Measurements from ENCODE around the gene LCN10. TPM values are rescaled to one million over a fixed set of nuclear protein-coding genes. Genes with fewer than 3 reads are reported as not detected.

LCN10 gene
- total and polyA plus RNA-seq, 9 donors: 2.5 to 15.5 (median 10.5) TPM

DNA sequence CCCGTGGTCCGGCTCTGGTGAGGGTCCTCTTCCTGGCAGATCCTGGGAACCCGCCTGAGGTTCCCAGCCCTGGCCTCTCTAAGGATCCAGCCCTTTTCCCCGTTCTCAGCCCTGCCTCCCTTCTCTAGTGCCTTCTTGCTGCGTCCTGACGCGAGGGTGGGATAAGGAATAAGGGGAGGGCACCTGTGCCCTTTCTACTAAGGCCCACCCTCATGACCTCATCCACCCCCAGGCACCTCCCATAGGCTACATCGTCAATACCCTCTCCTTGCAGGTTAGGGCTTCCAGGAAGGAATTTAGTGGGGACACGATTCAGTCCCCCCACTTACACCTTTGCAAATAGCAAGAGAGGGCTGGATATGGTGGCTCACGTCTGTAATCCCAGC, 41.1 kb downstream of the LCN10 start:
- Histone ChIP-seq H3K27me3 (ENCODE audit: control insufficient read depth, insufficient read depth, low read length) (peaks cover 27% of the 10 kb centered on the region), H3K4me3 (ENCODE audit: low read length) (no peak overlapping the region), H3K27ac (ENCODE audit: low read length) (no peak overlapping the region), H3K36me3 (ENCODE audit: control insufficient read depth, insufficient read depth, low read length) (no peaks in the 10 kb centered on the region), H3K4me1 (ENCODE audit: control insufficient read depth, insufficient read depth, low read length) (peaks cover 22% of the 10 kb centered on the region), H3K9me3 (replicated peaks; ENCODE audit: control insufficient read depth, low read depth, low read length) (no peaks in the 10 kb centered on the region)
- DNase-seq: no peak
- 52% methylated on average over 3 of the region's 10 CpGs for WGBS (ENCODE audit: insufficient coverage)

GRCh38 chr9:136700959-136701667, 41.6 kb downstream of the LCN10 start:
- no peak for DNase-seq
- no peaks in the 10 kb centered on the region for H3K9me3 ChIP-seq (replicated peaks; ENCODE audit: control insufficient read depth, low read depth, low read length)
- WGBS (ENCODE audit: insufficient coverage): 29% methylated on average over 38 of the region's 38 CpGs
- no peak overlapping the region for H3K27ac ChIP-seq (ENCODE audit: low read length)
- H3K36me3 ChIP-seq (ENCODE audit: control insufficient read depth, insufficient read depth, low read length): no peaks in the 10 kb centered on the region
- peaks cover 27% of the 10 kb centered on the region for H3K4me1 ChIP-seq (ENCODE audit: control insufficient read depth, insufficient read depth, low read length)
- no peak overlapping the region for H3K4me3 ChIP-seq (ENCODE audit: low read length)
- H3K27me3 ChIP-seq (ENCODE audit: control insufficient read depth, insufficient read depth, low read length): peaks cover 27% of the 10 kb centered on the region

DNA sequence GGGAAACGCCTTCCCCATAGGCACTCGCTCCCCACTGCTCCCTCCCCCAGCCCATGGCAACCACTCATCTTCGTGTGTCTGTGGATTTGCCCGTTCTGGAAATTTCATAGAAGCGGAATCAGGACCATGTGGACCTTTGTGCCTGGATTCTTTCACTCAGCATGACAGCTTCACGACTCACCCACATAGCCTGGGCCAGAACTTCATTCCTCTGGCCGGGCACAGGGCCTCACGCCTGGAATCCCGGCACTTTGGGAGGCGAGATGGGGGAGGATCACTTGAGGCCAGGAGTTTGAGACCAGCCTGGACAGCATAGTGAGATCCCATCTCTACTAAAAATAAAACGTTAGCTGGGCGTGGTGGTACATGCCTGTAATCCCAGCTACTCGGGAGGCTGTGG, 42.4 kb downstream of the LCN10 start:
- Histone ChIP-seq H3K4me3 (ENCODE audit: low read length) (no peak overlapping the region), H3K9me3 (replicated peaks; ENCODE audit: control insufficient read depth, low read depth, low read length) (no peaks in the 10 kb centered on the region), H3K27me3 (ENCODE audit: control insufficient read depth, insufficient read depth, low read length) (peaks cover 27% of the 10 kb centered on the region), H3K36me3 (ENCODE audit: control insufficient read depth, insufficient read depth, low read length) (no peaks in the 10 kb centered on the region), H3K4me1 (ENCODE audit: control insufficient read depth, insufficient read depth, low read length) (peaks cover 35% of the 10 kb centered on the region), H3K27ac (ENCODE audit: low read length) (no peak overlapping the region)
- no peak for DNase-seq
- 74% methylated on average over 9 of the region's 13 CpGs for WGBS (ENCODE audit: insufficient coverage)

GRCh38 chr9:136698635-136699246, 44.0 kb downstream of the LCN10 start:
- Histone ChIP-seq H3K36me3 (ENCODE audit: control insufficient read depth, insufficient read depth, low read length) (no peaks in the 10 kb centered on the region), H3K4me3 (ENCODE audit: low read length) (no peak overlapping the region), H3K4me1 (ENCODE audit: control insufficient read depth, insufficient read depth, low read length) (peaks cover 48% of the 10 kb centered on the region), H3K27ac (ENCODE audit: low read length) (no peak overlapping the region), H3K9me3 (replicated peaks; ENCODE audit: control insufficient read depth, low read depth, low read length) (no peaks in the 10 kb centered on the region), H3K27me3 (ENCODE audit: control insufficient read depth, insufficient read depth, low read length) (peaks cover 27% of the 10 kb centered on the region)
- WGBS (ENCODE audit: insufficient coverage): 67% methylated on average over 1 of the region's 11 CpGs
- DNase-seq: no peak

GRCh38 chr9:136697821-136698526, 44.8 kb downstream of the LCN10 start:
- DNase-seq: no peak
- Histone ChIP-seq H3K4me1 (ENCODE audit: control insufficient read depth, insufficient read depth, low read length) (peaks cover 54% of the 10 kb centered on the region), H3K27me3 (ENCODE audit: control insufficient read depth, insufficient read depth, low read length) (peaks cover 29% of the 10 kb centered on the region), H3K36me3 (ENCODE audit: control insufficient read depth, insufficient read depth, low read length) (no peaks in the 10 kb centered on the region), H3K9me3 (replicated peaks; ENCODE audit: control insufficient read depth, low read depth, low read length) (no peaks in the 10 kb centered on the region), H3K4me3 (ENCODE audit: low read length) (no peak overlapping the region), H3K27ac (ENCODE audit: low read length) (no peak overlapping the region)
- 65% methylated on average over 13 of the region's 20 CpGs for WGBS (ENCODE audit: insufficient coverage)

DNA sequence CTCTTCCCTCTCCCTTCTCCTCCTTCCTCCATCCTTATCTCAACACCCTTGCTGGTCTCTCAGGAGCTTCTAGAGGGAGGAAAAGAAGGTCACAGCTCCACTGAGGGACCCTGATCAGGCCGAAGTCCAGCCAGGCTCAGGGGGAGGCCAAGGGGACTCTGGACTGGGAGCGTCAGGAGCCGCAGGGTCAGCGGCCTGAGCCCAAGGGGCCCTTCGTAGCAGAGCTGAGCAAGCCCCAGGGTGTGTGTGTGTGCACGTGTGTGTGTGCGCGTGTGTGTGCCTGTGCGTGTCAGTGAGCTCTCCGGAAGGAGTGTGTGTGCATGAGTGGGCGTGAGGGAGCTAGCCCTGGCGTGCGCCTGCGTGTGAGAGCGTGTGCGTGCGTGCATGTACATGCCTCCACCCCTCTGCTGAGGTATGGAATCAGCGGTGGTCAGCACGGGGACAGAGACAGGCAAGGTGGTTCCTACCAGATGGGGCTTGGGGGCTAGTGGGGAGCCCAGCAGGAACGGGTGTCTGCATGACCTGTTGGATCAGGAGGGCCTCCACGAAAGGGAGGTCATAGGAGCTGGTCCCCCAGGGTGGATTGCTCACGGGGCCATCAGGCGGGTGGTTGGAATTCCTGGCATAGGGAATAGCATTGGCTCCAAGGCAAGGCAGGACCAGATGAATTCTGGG, 45.5 kb downstream of the LCN10 start:
- H3K27ac ChIP-seq (ENCODE audit: low read length): no peak overlapping the region
- H3K27me3 ChIP-seq (ENCODE audit: control insufficient read depth, insufficient read depth, low read length): peaks cover 29% of the 10 kb centered on the region
- H3K4me1 ChIP-seq (ENCODE audit: control insufficient read depth, insufficient read depth, low read length): peaks cover 54% of the 10 kb centered on the region
- WGBS (ENCODE audit: insufficient coverage): 63% methylated on average over 16 of the region's 23 CpGs
- no peaks in the 10 kb centered on the region for H3K9me3 ChIP-seq (replicated peaks; ENCODE audit: control insufficient read depth, low read depth, low read length)
- no peak overlapping the region for H3K4me3 ChIP-seq (ENCODE audit: low read length)
- H3K36me3 ChIP-seq (ENCODE audit: control insufficient read depth, insufficient read depth, low read length): no peaks in the 10 kb centered on the region
- DNase-seq: no peak

GRCh38 chr9:136696502-136696901, 46.2 kb downstream of the LCN10 start:
- Histone ChIP-seq H3K27ac (ENCODE audit: low read length) (peak overlapping the region; percentile 29), H3K9me3 (replicated peaks; ENCODE audit: control insufficient read depth, low read depth, low read length) (no peaks in the 10 kb centered on the region), H3K36me3 (ENCODE audit: control insufficient read depth, insufficient read depth, low read length) (no peaks in the 10 kb centered on the region), H3K27me3 (ENCODE audit: control insufficient read depth, insufficient read depth, low read length) (peaks cover 23% of the 10 kb centered on the region), H3K4me1 (ENCODE audit: control insufficient read depth, insufficient read depth, low read length) (peaks cover 59% of the 10 kb centered on the region), H3K4me3 (ENCODE audit: low read length) (no peak overlapping the region)
- no peak for DNase-seq
- WGBS (ENCODE audit: insufficient coverage): 57% methylated on average over 5 of the region's 9 CpGs

GRCh38 chr9:136695955-136696354, 46.8 kb downstream of the LCN10 start:
- Histone ChIP-seq H3K27me3 (ENCODE audit: control insufficient read depth, insufficient read depth, low read length) (peaks cover 18% of the 10 kb centered on the region), H3K9me3 (replicated peaks; ENCODE audit: control insufficient read depth, low read depth, low read length) (no peaks in the 10 kb centered on the region), H3K4me3 (ENCODE audit: low read length) (no peak overlapping the region), H3K36me3 (ENCODE audit: control insufficient read depth, insufficient read depth, low read length) (no peaks in the 10 kb centered on the region), H3K4me1 (ENCODE audit: control insufficient read depth, insufficient read depth, low read length) (peaks cover 59% of the 10 kb centered on the region), H3K27ac (ENCODE audit: low read length) (peak overlapping the region; percentile 29)
- peak; percentile 67 for DNase-seq
- WGBS (ENCODE audit: insufficient coverage): 74% methylated on average over 17 of the region's 23 CpGs

DNA sequence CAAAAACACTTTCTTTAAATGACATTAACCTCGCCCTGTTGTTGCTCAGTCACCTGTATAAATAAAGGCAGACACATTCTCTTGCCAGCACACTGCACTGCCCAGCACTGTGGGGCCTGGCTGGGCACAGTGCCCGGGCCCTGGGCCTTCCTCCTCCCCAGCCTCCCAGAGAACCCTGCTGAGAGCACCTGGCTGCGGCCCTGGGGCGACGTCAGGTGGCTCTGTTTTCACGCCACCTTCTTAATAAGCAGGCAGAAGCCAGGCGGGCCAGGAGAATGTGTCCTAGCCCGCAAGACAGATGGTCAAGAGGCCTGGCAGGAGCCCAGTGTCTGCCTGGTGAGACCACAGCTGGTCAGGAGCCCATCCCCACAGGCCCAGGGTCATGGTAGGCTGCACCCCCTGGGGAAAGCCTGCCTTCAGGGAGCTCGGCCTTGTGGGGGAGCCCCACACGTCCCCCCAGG, 47.3 kb downstream of the LCN10 start:
- Histone ChIP-seq H3K36me3 (ENCODE audit: control insufficient read depth, insufficient read depth, low read length) (no peaks in the 10 kb centered on the region), H3K27me3 (ENCODE audit: control insufficient read depth, insufficient read depth, low read length) (peaks cover 15% of the 10 kb centered on the region), H3K4me1 (ENCODE audit: control insufficient read depth, insufficient read depth, low read length) (peaks cover 59% of the 10 kb centered on the region), H3K27ac (ENCODE audit: low read length) (peak overlapping the region; percentile 29), H3K9me3 (replicated peaks; ENCODE audit: control insufficient read depth, low read depth, low read length) (no peaks in the 10 kb centered on the region), H3K4me3 (ENCODE audit: low read length) (no peak overlapping the region)
- 72% methylated on average over 9 of the region's 10 CpGs for WGBS (ENCODE audit: insufficient coverage)
- DNase-seq: no peak

- WGBS (ENCODE audit: insufficient coverage): 80% methylated on average over 3 of the region's 11 CpGs
- peaks cover 9% of the 10 kb centered on the region for H3K27me3 ChIP-seq (ENCODE audit: control insufficient read depth, insufficient read depth, low read length)
- H3K27ac ChIP-seq (ENCODE audit: low read length): no peak overlapping the region
- H3K9me3 ChIP-seq (replicated peaks; ENCODE audit: control insufficient read depth, low read depth, low read length): no peaks in the 10 kb centered on the region
- no peak for DNase-seq
- no peak overlapping the region for H3K4me3 ChIP-seq (ENCODE audit: low read length)
- peaks cover 63% of the 10 kb centered on the region for H3K4me1 ChIP-seq (ENCODE audit: control insufficient read depth, insufficient read depth, low read length)
- H3K36me3 ChIP-seq (ENCODE audit: control insufficient read depth, insufficient read depth, low read length): no peaks in the 10 kb centered on the region
Observed at GRCh38 chr9:136694872-136695247, 47.9 kb downstream of the LCN10 start.

Data from muscle of leg (tissue), 11 donors.